Measurements from ENCODE around the gene LRRC37B. TPM values are rescaled to one million over a fixed set of nuclear protein-coding genes. Genes with fewer than 3 reads are reported as not detected.
A peak's percentile ranks its signal among the peaks of the same experiment; 100 is the strongest.

LRRC37B gene
- total RNA-seq, 1 experiment from 2014 or later = 11.8 TPM

GRCh38 chr17:32015245-32016013 is 8.2 kb downstream of the LRRC37B start:
- ChIA-PET CTCF (no interaction called here), POLR2A (no interaction called here)
- intact Hi-C loops (cut with micrococcal nuclease) = no loop called here
- DNase-seq (ENCODE audit: unreplicated experiment) = peak; percentile 70
- peaks cover 5% of the 10 kb centered on the region for H3K36me3 Mint-ChIP-seq (ENCODE audit: insufficient read depth, unreplicated experiment)
- TF ChIP-seq CTCF (IDR thresholded peaks at IDR 0.05; ENCODE audit: unreplicated experiment) = no peak
- H3K27me3 Mint-ChIP-seq (ENCODE audit: insufficient read depth, unreplicated experiment) = no peaks in the 10 kb centered on the region
- H3K27ac Mint-ChIP-seq (ENCODE audit: low read depth, unreplicated experiment) = no peak overlapping the region
- BruUV-seq (replicated peaks) = no TSS peak
- H3K9me3 Mint-ChIP-seq (ENCODE audit: unreplicated experiment) = no peaks in the 10 kb centered on the region
- no peaks in the 10 kb centered on the region for H3K4me1 Mint-ChIP-seq (ENCODE audit: insufficient read depth, unreplicated experiment)
- H3K4me3 Mint-ChIP-seq (ENCODE audit: unreplicated experiment) = no peak overlapping the region

GRCh38 chr17:32016231-32016630 is 9.0 kb downstream of the LRRC37B start:
- no peak for TF ChIP-seq CTCF (IDR thresholded peaks at IDR 0.05; ENCODE audit: unreplicated experiment)
- POLR2A ChIA-PET = no interaction called here
- H3K4me1 Mint-ChIP-seq (ENCODE audit: insufficient read depth, unreplicated experiment) = no peaks in the 10 kb centered on the region
- H3K9me3 Mint-ChIP-seq (ENCODE audit: unreplicated experiment) = no peaks in the 10 kb centered on the region
- CTCF ChIA-PET = interaction anchor here (1.5 kb wide), 1 partner anchor 8 kb away, joined by 5 read pairs; no protein-coding TSS in a partner anchor
- H3K4me3 Mint-ChIP-seq (ENCODE audit: unreplicated experiment) = no peak overlapping the region
- peaks cover 4% of the 10 kb centered on the region for H3K36me3 Mint-ChIP-seq (ENCODE audit: insufficient read depth, unreplicated experiment)
- H3K27me3 Mint-ChIP-seq (ENCODE audit: insufficient read depth, unreplicated experiment) = no peaks in the 10 kb centered on the region
- intact Hi-C loops (cut with micrococcal nuclease) = no loop called here
- no TSS peak for BruUV-seq (replicated peaks)
- DNase-seq (ENCODE audit: unreplicated experiment) = no peak
- H3K27ac Mint-ChIP-seq (ENCODE audit: low read depth, unreplicated experiment) = no peak overlapping the region

- peaks cover 11% of the 10 kb centered on the region for H3K36me3 Mint-ChIP-seq (ENCODE audit: insufficient read depth, unreplicated experiment)
- TF ChIP-seq CTCF (IDR thresholded peaks at IDR 0.05; ENCODE audit: unreplicated experiment) = no peak
- H3K4me3 Mint-ChIP-seq (ENCODE audit: unreplicated experiment) = no peak overlapping the region
- no peaks in the 10 kb centered on the region for H3K4me1 Mint-ChIP-seq (ENCODE audit: insufficient read depth, unreplicated experiment)
- no peak for DNase-seq (ENCODE audit: unreplicated experiment)
- no peaks in the 10 kb centered on the region for H3K27me3 Mint-ChIP-seq (ENCODE audit: insufficient read depth, unreplicated experiment)
- CTCF ChIA-PET = interaction anchor here (1.1 to 1.4 kb wide), 2 partner anchors 11 to 18 kb away, joined by 4 read pairs; no protein-coding TSS in a partner anchor
- intact Hi-C loops (cut with micrococcal nuclease) = no loop called here
- H3K9me3 Mint-ChIP-seq (ENCODE audit: unreplicated experiment) = no peaks in the 10 kb centered on the region
- POLR2A ChIA-PET = interaction anchor here (0.9 kb wide), 1 partner anchor 11 kb away, joined by 3 read pairs; no protein-coding TSS in a partner anchor
- H3K27ac Mint-ChIP-seq (ENCODE audit: low read depth, unreplicated experiment) = no peak overlapping the region
- no TSS peak for BruUV-seq (replicated peaks)
Measured at GRCh38 chr17:32019228-32019627, 12.0 kb downstream of the LRRC37B start.

- ChIA-PET POLR2A (interaction anchor here (1.3 kb wide), 1 partner anchor 14 kb away, joined by 5 read pairs; the partner anchor contains the start of gene LRRC37B), CTCF (interaction anchor here (0.6 kb wide), 1 partner anchor 732 kb away, joined by 3 read pairs; no protein-coding TSS in a partner anchor)
- Mint-ChIP-seq H3K36me3 (ENCODE audit: insufficient read depth, unreplicated experiment) (peaks cover 11% of the 10 kb centered on the region), H3K27me3 (ENCODE audit: insufficient read depth, unreplicated experiment) (no peaks in the 10 kb centered on the region), H3K9me3 (ENCODE audit: unreplicated experiment) (no peaks in the 10 kb centered on the region), H3K4me1 (ENCODE audit: insufficient read depth, unreplicated experiment) (no peaks in the 10 kb centered on the region), H3K27ac (ENCODE audit: low read depth, unreplicated experiment) (no peak overlapping the region), H3K4me3 (ENCODE audit: unreplicated experiment) (no peak overlapping the region)
- intact Hi-C loops (cut with micrococcal nuclease) = no loop called here
- BruUV-seq (replicated peaks) = no TSS peak
- no peak for TF ChIP-seq CTCF (IDR thresholded peaks at IDR 0.05; ENCODE audit: unreplicated experiment)
- peak; percentile 40 for DNase-seq (ENCODE audit: unreplicated experiment)
Measured at GRCh38 chr17:32020943-32021614, 13.9 kb downstream of the LRRC37B start.
